ENCODE measurements around the gene C1orf35.

GRCh38 chr1:228075801-228076271, 27.3 kb downstream of the C1orf35 start:
- TF ChIP-seq FOXK2 (IDR thresholded peaks at IDR 0.05) (no peak), BHLHE40 (IDR thresholded peaks at IDR 0.05; ENCODE audit: borderline replicate concordance) (no peak), SP1 (IDR thresholded peaks at IDR 0.05) (no peak)

All from HEK293T (cell line).